SK-N-MC (cell line): ENCODE results near the gene SLC25A24.

Source experiments
- EZH2 ChIP-seq: fragments of 200-600 bp; sonication (generic); IDR thresholded peaks from one replicate; pipeline ENCODE4 v1.6.1; 2017; ENCODE audit warnings: antibody characterized with exemption
- POLR2AphosphoS5 ChIP-seq: IDR thresholded peaks from 2 replicates; pipeline ENCODE4 v1.6.1; 2012; ENCODE audit warnings: mild to moderate bottlenecking, low read depth, low read length, borderline replicate concordance

GRCh38 chr1:108140936-108141335 lies 59.2 kb downstream of the SLC25A24 start:
- no peak for TF ChIP-seq EZH2
- TF ChIP-seq POLR2AphosphoS5: no peak
